Suppressor macrophage treated with lipopolysaccharide for 4 hours (primary cell): ENCODE measurements around the gene CPNE6.

Experiments
- DNase-seq: peaks from one replicate; pipeline ENCODE4 v3.0.0-alpha.2; 2020

The CPNE6 gene

GRCh38 chr14:24108336-24108874 lies 37.0 kb downstream of the CPNE6 start:
- no peak for DNase-seq

GRCh38 chr14:24110060-24110459 lies 38.7 kb downstream of the CPNE6 start:
- DNase-seq: no peak

- no peak for DNase-seq
Observed at GRCh38 chr14:24110523-24110922, 39.2 kb downstream of the CPNE6 start.

- DNase-seq: no peak
Observed at GRCh38 chr14:24113379-24113800, 42.0 kb downstream of the CPNE6 start.

- DNase-seq: peak; percentile 95
Observed at GRCh38 chr14:24113801-24114531, 42.6 kb downstream of the CPNE6 start.

GRCh38 chr14:24114532-24115421 lies 43.4 kb downstream of the CPNE6 start, which contains the start of the genes DCAF11 and NRL:
DCAF11 (plus strand) TSS chr14:24114777; CDS start chr14:24115595, 818 bp downstream.
NRL (minus strand) TSS chr14:24114949; CDS start chr14:24082848, 32,101 bp downstream.
- DNase-seq: peak; percentile 100

GRCh38 chr14:24115422-24116127 lies 44.2 kb downstream of the CPNE6 start:
- DNase-seq: no peak

GRCh38 chr14:24116128-24116814 lies 44.9 kb downstream of the CPNE6 start:
- no peak for DNase-seq

- DNase-seq: no peak
Observed at GRCh38 chr14:24117179-24117578, 45.8 kb downstream of the CPNE6 start.

- DNase-seq: no peak
Observed at GRCh38 chr14:24119691-24120090, 48.3 kb downstream of the CPNE6 start.

- DNase-seq: no peak
Observed at GRCh38 chr14:24121210-24121609, 49.8 kb downstream of the CPNE6 start.

GRCh38 chr14:24122416-24122815 lies 51.1 kb downstream of the CPNE6 start:
- DNase-seq: no peak

GRCh38 chr14:24122898-24123297 lies 51.5 kb downstream of the CPNE6 start:
- DNase-seq: no peak

GRCh38 chr14:24123424-24124417 lies 52.4 kb downstream of the CPNE6 start:
- no peak for DNase-seq

- no peak for DNase-seq
Observed at GRCh38 chr14:24126939-24127338, 55.6 kb downstream of the CPNE6 start.

GRCh38 chr14:24127673-24128072 lies 56.3 kb downstream of the CPNE6 start:
- no peak for DNase-seq
